Testis (tissue), 3 donors: ENCODE data around the gene PPOX. TPM values are rescaled to one million over a fixed set of nuclear protein-coding genes. Genes with fewer than 3 reads are reported as not detected.
A peak's percentile ranks its signal among the peaks of the same experiment; 100 is the strongest.

Experiments used
- DNase-seq: peaks from one replicate; pipeline ENCODE4 v3.0.0-alpha.2; 2019
- H3K27ac ChIP-seq, 2 donors: fragments of 200-600 bp; sonication (generic); one replicate each; pipeline ENCODE4 v1.5.1; 2019
- H3K27me3 ChIP-seq: fragments of 200-600 bp; sonication (generic); one replicate; pipeline ENCODE4 v1.5.1; 2019
- H3K36me3 ChIP-seq: fragments of 200-600 bp; sonication (generic); one replicate; pipeline ENCODE4 v1.5.1; 2017; ENCODE audit warnings: low read depth; ENCODE audit errors: missing control alignments
- H3K4me1 ChIP-seq: fragments of 200-600 bp; sonication (generic); one replicate; pipeline ENCODE4 v1.5.1; 2019
- H3K4me3 ChIP-seq, 2 donors: fragments of 200-600 bp; sonication (generic); one replicate each; pipeline ENCODE4 v1.5.1; 2017 to 2019
- H3K9me3 ChIP-seq: fragments of 200-600 bp; sonication (generic); one replicate; pipeline ENCODE4 v1.5.1; 2017
- CTCF ChIP-seq, 3 experiments: fragments of 450-650 bp in 2 of 3; fragments of 200-600 bp in 1 of 3; sonication (generic) in 1 of 3; IDR thresholded peaks; one replicate each; pipeline ENCODE4 v1.5.1; 2016 to 2019; ENCODE audit warnings: antibody characterized with exemption in 3 of 3, mild to moderate bottlenecking in 2 of 3, moderate library complexity in 1 of 3
- POLR2A ChIP-seq: fragments of 450-650 bp; IDR thresholded peaks from one replicate; pipeline ENCODE4 v1.6.1; 2017; ENCODE audit warnings: antibody characterized with exemption, mild to moderate bottlenecking, moderate library complexity
- WGBS, 2 donors: methylation state at CpG; one replicate each; pipeline ENCODE4 v1.1.5; 2018; 5-methylcytosine and 5-hydroxymethylcytosine counted together
- intact Hi-C: fragments of 100-400 bp; cut with DNase I; formaldehyde crosslinking; loops from one replicate; pipeline ENCODE4 v1.15.1; 2023; ENCODE audit warnings: low total_unique reads
- polyA plus RNA-seq: library from polyadenylated mRNA; stranded (reverse); fragments of 350-450 nt; fragmentation: Illumina TruSeq; extraction: RNeasy Lipid Tissue Mini Kit (QIAGEN cat#74804); gene quantifications from one replicate; pipeline ENCODE4 v1.2.3, GENCODE V29; 2014; ENCODE audit warnings: low read depth, low replicate concordance; ENCODE audit not compliant: insufficient read depth
- total RNA-seq, 2 donors: library from RNA; depleted of rRNA; stranded (reverse); fragments of >200 nt; gene quantifications; one replicate each; pipeline ENCODE4 v1.2.3, GENCODE V29; 2016

Gene PPOX
- total and polyA plus RNA-seq, 3 donors from 2014 or later: 19.5 to 24.8 (median 20.5) TPM

GRCh38 chr1:161166669-161167548 is 683 bp downstream of the PPOX start:
- WGBS, 2 donors: 4 to 8% methylated on average over 17 to 33 of the region's 33 CpGs
- Histone ChIP-seq H3K36me3 (no peaks in the 10 kb centered on the region), H3K27me3 (no peaks in the 10 kb centered on the region), H3K27ac (peak overlapping the region; percentile 83 to 86), H3K4me3 (peak overlapping the region; percentile 67 to 74), H3K4me1 (peaks cover 4% of the 10 kb centered on the region), H3K9me3 (no peaks in the 10 kb centered on the region)
- no peak for DNase-seq
- TF ChIP-seq POLR2A (no peak), CTCF (IDR thresholded peaks at IDR 0.05) (no peak)
- intact Hi-C loops: no loop called here

- 92 to 97% methylated on average over 9 of the region's 9 CpGs for WGBS, 2 donors
- H3K4me3 ChIP-seq: no peak overlapping the region
- no peak for DNase-seq
- H3K36me3 ChIP-seq: no peaks in the 10 kb centered on the region
- TF ChIP-seq CTCF (IDR thresholded peaks at IDR 0.05) (no peak), POLR2A (no peak)
- no peak overlapping the region for H3K27ac ChIP-seq
- no peaks in the 10 kb centered on the region for H3K27me3 ChIP-seq
- H3K9me3 ChIP-seq: no peaks in the 10 kb centered on the region
- intact Hi-C loops: no loop called here
- peaks cover 13% of the 10 kb centered on the region for H3K4me1 ChIP-seq
Measured at GRCh38 chr1:161168906-161169305, 2.7 kb downstream of the PPOX start.

- Histone ChIP-seq H3K36me3 (no peaks in the 10 kb centered on the region), H3K4me3 (no peak overlapping the region), H3K9me3 (no peaks in the 10 kb centered on the region), H3K27me3 (no peaks in the 10 kb centered on the region), H3K4me1 (peaks cover 17% of the 10 kb centered on the region), H3K27ac (no peak overlapping the region)
- DNase-seq: no peak
- 61 to 79% methylated on average over 5 of the region's 5 CpGs for WGBS, 2 donors
- intact Hi-C loops: no loop called here
- TF ChIP-seq CTCF (IDR thresholded peaks at IDR 0.05) (no peak), POLR2A (no peak)
Measured at GRCh38 chr1:161171191-161171590, 5.0 kb downstream of the PPOX start.

DNA sequence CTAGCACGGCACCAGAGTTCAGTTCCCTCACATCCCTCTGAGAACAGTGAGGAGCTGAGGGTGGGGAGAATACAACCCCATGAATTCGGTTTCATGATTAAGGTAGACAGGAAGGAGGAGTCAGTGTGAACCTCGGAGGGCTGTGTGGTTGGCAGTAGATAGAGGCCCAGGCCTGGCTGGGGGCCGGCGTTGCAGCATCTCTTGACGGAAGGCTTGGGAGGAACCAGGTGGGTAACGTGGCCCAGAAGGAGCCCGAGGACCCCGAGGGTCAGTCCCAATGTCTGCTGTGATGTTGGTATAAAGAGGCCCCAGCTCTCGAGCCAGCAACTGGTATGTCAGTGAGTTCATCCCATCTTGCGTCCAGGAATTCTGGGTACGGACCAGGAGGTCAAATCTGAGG is 5.5 kb downstream of the PPOX start:
- H3K27me3 ChIP-seq: no peaks in the 10 kb centered on the region
- H3K36me3 ChIP-seq: no peaks in the 10 kb centered on the region
- TF ChIP-seq POLR2A (no peak), CTCF (IDR thresholded peaks at IDR 0.05) (no peak)
- H3K27ac ChIP-seq: no peak overlapping the region
- H3K4me1 ChIP-seq: peaks cover 22% of the 10 kb centered on the region
- H3K9me3 ChIP-seq: no peaks in the 10 kb centered on the region
- H3K4me3 ChIP-seq: no peak overlapping the region
- DNase-seq: no peak
- WGBS, 2 donors: 79 to 80% methylated on average over 7 to 12 of the region's 12 CpGs
- intact Hi-C loops: no loop called here

DNA sequence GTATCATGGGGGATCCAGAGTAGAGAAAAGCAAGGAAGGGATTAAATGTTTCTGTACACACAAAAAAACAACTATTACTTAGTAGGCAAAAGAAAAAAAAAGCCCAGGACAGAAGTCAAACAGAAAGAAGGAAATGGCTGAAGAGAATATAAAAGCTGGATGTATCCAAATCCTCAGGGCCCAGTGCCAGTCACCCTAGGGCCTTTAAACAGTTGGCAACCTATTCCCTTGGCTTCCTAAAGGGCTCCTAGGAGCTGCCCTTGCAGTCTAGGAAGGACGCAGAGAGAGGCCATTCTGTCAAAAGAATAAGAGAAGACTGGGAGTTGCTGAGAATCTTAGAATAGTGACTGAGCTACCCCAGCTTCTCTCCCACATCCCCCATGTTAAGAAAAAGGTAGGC is 6.1 kb downstream of the PPOX start:
- Histone ChIP-seq H3K36me3 (no peaks in the 10 kb centered on the region), H3K4me3 (no peak overlapping the region), H3K9me3 (no peaks in the 10 kb centered on the region), H3K4me1 (peaks cover 19% of the 10 kb centered on the region), H3K27me3 (no peaks in the 10 kb centered on the region), H3K27ac (no peak overlapping the region)
- 65 to 88% methylated on average over 1 of the region's 1 CpG for WGBS, 2 donors
- TF ChIP-seq POLR2A (no peak), CTCF (IDR thresholded peaks at IDR 0.05) (no peak)
- intact Hi-C loops: no loop called here
- DNase-seq: no peak
